Left cardiac atrium (tissue), 4 donors: ENCODE measurements around the gene BID. TPM values are rescaled to one million over a fixed set of nuclear protein-coding genes. Genes with fewer than 3 reads are reported as not detected.

ENCODE experiments used
- ATAC-seq, 2 donors: fragments of 200-7000 bp; cut with Tn5 transposase; one replicate each; pipeline ENCODE4 v1.9.1; 2020; ENCODE audit warnings: mild to moderate bottlenecking in 2 of 2, moderate library complexity in 2 of 2
- DNase-seq: peaks from one replicate; pipeline ENCODE4 v3.0.0-alpha.2; 2020
- intact Hi-C, 2 donors: fragments of 100-400 bp; cut with DNase I; formaldehyde crosslinking; loops; one replicate each; pipeline versions ENCODE4 v1.14.1 to v1.15.1; 2022 to 2023
- long read RNA-seq: library from polyadenylated mRNA; unstranded; transcript quantifications from one replicate; pipeline ENCODE4 v2.0.0, GENCODE V29; 2021
- total RNA-seq, 2 donors: library from RNA; stranded (reverse); fragmentation: NEBNext Ultra II Directional; extraction: Animal tissue kit (Norgen Biotek cat#: 25700); gene quantifications; one replicate each; pipeline ENCODE4 v1.2.1, GENCODE V29; 2021
- donor health status: DM: no; HTN: yes; CAD: no.
- donor health status: DM: no; HTN: yes; CAD: no; lungs with severe emphysema.
- donor health status: DM: yes; HTN: yes; CAD: no.
- donor health status: Dilated cardiomyopathy.

BID gene
- total RNA-seq, result 10 to 100 TPM; 14.1 to 15.4 TPM
- long read RNA-seq, transcript BID-215 (6 exons, 2,199 nt), result major isoform, 10 of 13 reads
- long read RNA-seq, partial matches to known transcripts, result 0 of 13 reads
- long read RNA-seq, other reads (novel, unspliced or antisense), result 0 of 13 reads

- ATAC-seq (peak; percentile 50 to 67), DNase-seq (peak; percentile 71)
- intact Hi-C loops, result no loop called here
Observed at GRCh38 chr22:17774206-17774925, at the start of gene BID. TSS of gene BID (minus strand) at chr22:17774469. CDS start at chr22:17750116, 24,353 bp downstream.

GRCh38 chr22:17823964-17824363 is 49.7 kb upstream of the BID start:
- ATAC-seq (no peak), DNase-seq (no peak)
- intact Hi-C loops, result no loop called here

- intact Hi-C loops, result no loop called here
- no peak for DNase-seq
- ATAC-seq, result no peak
Observed at GRCh38 chr22:17823226-17823625, 49.0 kb upstream of the BID start.

DNA sequence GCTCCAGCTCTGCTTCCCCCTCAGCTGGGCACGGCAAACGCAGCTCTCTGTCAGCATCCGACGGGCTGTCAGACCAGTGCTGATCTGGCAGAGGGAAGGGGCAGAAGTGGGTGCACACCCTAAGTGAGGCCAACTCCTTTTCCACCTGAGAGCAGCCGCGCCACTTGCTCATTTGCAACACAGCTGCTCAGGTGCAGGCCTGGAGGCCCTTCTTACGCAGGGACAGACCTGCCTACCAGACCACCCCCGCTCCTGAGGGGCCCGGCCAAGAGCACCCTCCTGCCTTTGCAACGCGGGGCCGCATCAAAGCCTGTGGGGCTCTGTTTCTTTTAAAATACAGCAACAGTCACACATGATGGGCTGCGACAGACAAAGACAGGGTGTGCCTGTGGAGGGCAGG is 47.8 kb upstream of the BID start:
- DNase-seq (no peak), ATAC-seq (no peak)
- intact Hi-C loops, result no loop called here

GRCh38 chr22:17820879-17821439 is 46.7 kb upstream of the BID start:
- intact Hi-C loops, result no loop called here
- ATAC-seq, result no peak
- no peak for DNase-seq

DNA sequence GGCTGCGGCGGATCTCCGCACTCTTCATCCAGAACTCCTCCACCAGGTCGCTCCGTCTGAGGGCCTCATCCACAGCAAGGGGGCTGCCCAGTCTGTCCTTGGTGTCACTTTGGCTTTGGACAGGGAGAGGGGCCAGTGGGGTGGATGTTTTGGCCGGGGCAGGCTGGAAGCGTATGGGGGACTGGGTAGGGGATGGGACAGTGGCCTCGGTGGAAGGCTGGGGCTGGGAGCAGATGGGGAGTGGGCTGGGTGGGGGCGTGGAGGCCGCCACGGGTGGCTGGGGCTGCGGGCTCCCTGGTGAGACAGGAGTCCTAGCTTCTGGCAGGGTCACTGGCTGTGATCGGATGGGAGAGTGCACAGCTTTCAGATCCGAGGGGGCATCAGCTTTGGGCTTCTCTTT is 44.4 kb upstream of the BID start:
- DNase-seq, result no peak
- intact Hi-C loops, result no loop called here
- ATAC-seq, result no peak

- ATAC-seq, result peak; percentile 10 to 38
- intact Hi-C loops, result no loop called here
- DNase-seq, result no peak
Observed at GRCh38 chr22:17818180-17818579, 43.9 kb upstream of the BID start.

GRCh38 chr22:17817511-17818065 is 43.3 kb upstream of the BID start:
- no peak for ATAC-seq
- intact Hi-C loops, result no loop called here
- no peak for DNase-seq

DNA sequence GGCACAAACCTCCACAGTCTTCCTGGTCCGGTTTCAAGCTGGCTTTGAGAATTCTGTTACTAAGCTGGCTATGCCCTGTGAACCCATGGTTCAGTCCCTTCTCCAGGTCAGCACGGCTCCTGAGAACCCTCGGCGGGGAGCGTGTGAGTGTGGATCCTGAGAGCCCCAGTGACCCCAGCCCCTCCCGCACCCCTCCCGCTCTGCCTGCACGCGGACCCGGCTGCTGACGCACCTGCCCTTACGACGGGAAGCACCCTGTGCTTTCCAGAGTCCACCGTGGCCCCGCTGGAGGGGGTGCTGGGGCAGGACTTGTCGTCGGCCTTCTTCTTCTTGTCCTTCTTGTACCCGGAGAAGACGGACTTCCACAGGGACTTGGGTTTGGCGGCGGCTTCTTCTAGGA is 42.8 kb upstream of the BID start:
- no peak for ATAC-seq
- no peak for DNase-seq
- intact Hi-C loops, result no loop called here

- ATAC-seq (no peak), DNase-seq (no peak)
- intact Hi-C loops, result no loop called here
Observed at GRCh38 chr22:17816649-17817048, 42.4 kb upstream of the BID start.

GRCh38 chr22:17815703-17816254 is 41.5 kb upstream of the BID start:
- no peak for ATAC-seq
- intact Hi-C loops, result no loop called here
- DNase-seq, result no peak

- intact Hi-C loops, result no loop called here
- no peak for DNase-seq
- no peak for ATAC-seq
Observed at GRCh38 chr22:17814830-17815229, 40.6 kb upstream of the BID start.

GRCh38 chr22:17814084-17814483 is 39.8 kb upstream of the BID start:
- DNase-seq (no peak), ATAC-seq (no peak)
- intact Hi-C loops, result no loop called here

- ATAC-seq (no peak), DNase-seq (no peak)
- intact Hi-C loops, result no loop called here
Observed at GRCh38 chr22:17811119-17811518, 36.9 kb upstream of the BID start.

GRCh38 chr22:17810570-17811116 is 36.4 kb upstream of the BID start:
- DNase-seq, result no peak
- intact Hi-C loops, result no loop called here
- no peak for ATAC-seq

- intact Hi-C loops, result no loop called here
- ATAC-seq (no peak), DNase-seq (no peak)
Observed at GRCh38 chr22:17808693-17809403, 34.6 kb upstream of the BID start.

GRCh38 chr22:17807578-17808410 is 33.5 kb upstream of the BID start:
- ATAC-seq (peak; percentile 58 to 59), DNase-seq (no peak)
- intact Hi-C loops, result no loop called here

- intact Hi-C loops, result no loop called here
- DNase-seq (no peak), ATAC-seq (no peak)
Observed at GRCh38 chr22:17807086-17807485, 32.8 kb upstream of the BID start.

- ATAC-seq (no peak), DNase-seq (no peak)
- intact Hi-C loops, result no loop called here
Observed at GRCh38 chr22:17806437-17806836, 32.2 kb upstream of the BID start.
